ENCODE results near the gene PEX14. TPM values are rescaled to one million over a fixed set of nuclear protein-coding genes. Genes with fewer than 3 reads are reported as not detected.
"Not testable (repeated sequence)": the region's sequence is repeated elsewhere in the genome, so short reads cannot be mapped to it uniquely, and the experiment has no call there.

Gene PEX14
- total RNA-seq, 1 donor from 2014 or later = 17.8 TPM

DNA sequence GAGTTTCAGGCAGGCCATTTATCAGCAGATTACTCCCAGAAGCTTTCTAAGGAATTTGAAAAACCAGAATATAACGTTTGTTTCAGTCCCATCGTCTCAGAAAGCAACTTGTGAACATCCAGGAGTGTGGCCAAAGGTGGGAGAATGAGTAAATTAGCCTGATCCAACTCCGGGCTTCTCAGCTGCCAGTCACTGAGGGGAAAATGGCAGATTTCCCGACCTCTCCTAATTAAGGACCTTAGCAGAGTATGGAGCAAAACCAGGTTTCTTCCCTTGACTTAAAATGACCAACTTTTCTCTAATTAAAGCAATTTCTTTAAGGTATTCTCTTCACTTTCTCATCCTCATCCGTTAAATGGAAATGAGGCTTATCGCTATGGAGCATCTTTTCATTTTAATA is 23.9 kb upstream of the PEX14 start:
- H3K4me3 Mint-ChIP-seq = no peak overlapping the region
- intact Hi-C loops (cut with micrococcal nuclease) = no loop called here
- H3K4me1 Mint-ChIP-seq = no peaks in the 10 kb centered on the region
- H3K27me3 Mint-ChIP-seq = no peaks in the 10 kb centered on the region
- DNase-seq (no peak), ATAC-seq (ENCODE audit: low read depth) (no peak)
- H3K27ac Mint-ChIP-seq = no peak overlapping the region
- POLR2A ChIA-PET = no interaction called here
- no peaks in the 10 kb centered on the region for H3K9me3 Mint-ChIP-seq
- H3K36me3 Mint-ChIP-seq (ENCODE audit: low read depth) = no peaks in the 10 kb centered on the region
- TF ChIP-seq, protein P1, sequence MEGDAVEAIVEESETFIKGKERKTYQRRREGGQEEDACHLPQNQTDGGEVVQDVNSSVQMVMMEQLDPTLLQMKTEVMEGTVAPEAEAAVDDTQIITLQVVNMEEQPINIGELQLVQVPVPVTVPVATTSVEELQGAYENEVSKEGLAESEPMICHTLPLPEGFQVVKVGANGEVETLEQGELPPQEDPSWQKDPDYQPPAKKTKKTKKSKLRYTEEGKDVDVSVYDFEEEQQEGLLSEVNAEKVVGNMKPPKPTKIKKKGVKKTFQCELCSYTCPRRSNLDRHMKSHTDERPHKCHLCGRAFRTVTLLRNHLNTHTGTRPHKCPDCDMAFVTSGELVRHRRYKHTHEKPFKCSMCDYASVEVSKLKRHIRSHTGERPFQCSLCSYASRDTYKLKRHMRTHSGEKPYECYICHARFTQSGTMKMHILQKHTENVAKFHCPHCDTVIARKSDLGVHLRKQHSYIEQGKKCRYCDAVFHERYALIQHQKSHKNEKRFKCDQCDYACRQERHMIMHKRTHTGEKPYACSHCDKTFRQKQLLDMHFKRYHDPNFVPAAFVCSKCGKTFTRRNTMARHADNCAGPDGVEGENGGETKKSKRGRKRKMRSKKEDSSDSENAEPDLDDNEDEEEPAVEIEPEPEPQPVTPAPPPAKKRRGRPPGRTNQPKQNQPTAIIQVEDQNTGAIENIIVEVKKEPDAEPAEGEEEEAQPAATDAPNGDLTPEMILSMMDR (IDR thresholded peaks at IDR 0.05) = no peak
- CTCF ChIA-PET = no interaction called here

DNA sequence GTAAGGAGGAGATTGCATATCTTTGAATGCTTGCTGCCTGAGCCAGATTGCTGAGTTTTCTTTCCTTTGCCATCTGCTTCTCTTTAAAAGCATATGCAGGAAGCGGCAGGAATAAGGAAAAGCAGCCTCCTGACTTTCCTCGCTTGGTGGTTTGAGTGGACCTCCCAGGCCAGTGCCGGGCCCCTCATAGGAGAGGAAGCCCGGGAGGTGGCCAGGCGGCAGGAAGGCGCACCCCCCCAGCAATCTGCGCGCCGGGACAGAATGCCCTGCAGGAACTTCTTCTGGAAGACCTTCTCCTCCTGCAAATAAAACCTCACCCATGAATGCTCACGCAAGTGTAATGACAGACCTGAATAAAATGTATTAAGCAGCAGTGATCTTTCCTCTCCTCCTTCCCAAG is 23.5 kb upstream of the PEX14 start:
- ATAC-seq (ENCODE audit: low read depth) (no peak), DNase-seq (no peak)
- TF ChIP-seq, protein P1 (IDR thresholded peaks at IDR 0.05) = no peak
- intact Hi-C loops (cut with micrococcal nuclease) = no loop called here
- no peak overlapping the region for H3K27ac Mint-ChIP-seq
- H3K9me3 Mint-ChIP-seq = no peaks in the 10 kb centered on the region
- peaks cover 3% of the 10 kb centered on the region for H3K36me3 Mint-ChIP-seq (ENCODE audit: low read depth)
- POLR2A ChIA-PET = no interaction called here
- CTCF ChIA-PET = no interaction called here
- H3K27me3 Mint-ChIP-seq = no peaks in the 10 kb centered on the region
- H3K4me3 Mint-ChIP-seq = no peak overlapping the region
- no peaks in the 10 kb centered on the region for H3K4me1 Mint-ChIP-seq

DNA sequence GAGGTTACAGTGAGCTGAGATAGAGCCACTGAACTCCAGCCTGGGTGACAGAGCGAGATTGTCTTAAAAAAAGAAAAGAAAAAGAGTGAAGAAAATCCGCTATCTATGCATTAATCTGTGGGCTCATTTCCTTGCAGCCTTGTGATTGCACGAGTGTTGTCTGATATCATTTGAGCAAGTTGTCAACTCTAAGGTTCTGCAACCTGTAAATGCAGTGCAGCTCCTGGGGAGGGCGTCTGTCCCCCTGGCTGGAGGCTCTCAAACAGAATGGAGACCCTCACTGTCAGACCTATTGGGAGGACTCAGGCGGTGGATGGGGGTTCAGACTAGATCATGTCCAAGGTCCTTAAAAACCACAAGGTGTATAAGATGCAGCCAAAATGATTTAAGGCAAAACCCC is 18.7 kb upstream of the PEX14 start:
- no peak for DNase-seq
- H3K4me3 Mint-ChIP-seq = no peak overlapping the region
- H3K36me3 Mint-ChIP-seq (ENCODE audit: low read depth) = peaks cover 21% of the 10 kb centered on the region
- no peaks in the 10 kb centered on the region for H3K27me3 Mint-ChIP-seq
- POLR2A ChIA-PET = interaction anchor here (0.6 to 0.7 kb wide), 2 partner anchors 47 to 701 kb away, joined by 4 to 6 read pairs; no protein-coding TSS in a partner anchor
- no peaks in the 10 kb centered on the region for H3K9me3 Mint-ChIP-seq
- TF ChIP-seq, protein P1 (IDR thresholded peaks at IDR 0.05) = no peak
- intact Hi-C loops (cut with micrococcal nuclease) = no loop called here
- ATAC-seq (ENCODE audit: low read depth) = no peak
- CTCF ChIA-PET = interaction anchor here (0.7 kb wide), 1 partner anchor 51 kb away, joined by 3 read pairs; no protein-coding TSS in a partner anchor
- no peak overlapping the region for H3K27ac Mint-ChIP-seq
- no peaks in the 10 kb centered on the region for H3K4me1 Mint-ChIP-seq

DNA sequence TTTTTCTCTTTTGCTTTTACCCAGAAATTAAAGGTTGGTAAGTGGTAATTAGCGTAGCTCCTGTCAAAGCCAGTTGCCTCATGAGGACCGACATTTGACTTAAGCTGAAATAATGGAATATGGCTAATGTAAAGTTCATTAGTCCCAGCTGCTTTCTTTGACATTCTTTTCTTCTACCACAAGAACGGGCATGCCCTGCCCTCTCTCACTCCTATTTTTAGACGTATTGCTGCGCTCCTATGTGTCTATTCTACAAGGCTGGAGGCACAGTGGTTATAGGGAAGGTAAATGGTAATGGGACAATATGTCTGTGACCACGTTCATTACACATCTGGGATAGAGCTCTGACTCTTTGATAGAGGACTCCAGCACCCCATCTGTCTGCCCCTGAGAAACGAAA is 18.1 kb upstream of the PEX14 start:
- Mint-ChIP-seq H3K36me3 (ENCODE audit: low read depth) (peaks cover 27% of the 10 kb centered on the region), H3K4me3 (no peak overlapping the region), H3K27me3 (no peaks in the 10 kb centered on the region), H3K4me1 (no peaks in the 10 kb centered on the region), H3K9me3 (no peaks in the 10 kb centered on the region), H3K27ac (no peak overlapping the region)
- ATAC-seq (ENCODE audit: low read depth) = no peak
- POLR2A ChIA-PET = interaction anchor here (0.6 kb wide), 1 partner anchor 47 kb away, joined by 4 read pairs; no protein-coding TSS in a partner anchor
- no peak for DNase-seq
- TF ChIP-seq, protein P1 (IDR thresholded peaks at IDR 0.05) = no peak
- CTCF ChIA-PET = interaction anchor here (1.7 kb wide), 1 partner anchor 38 kb away, joined by 5 read pairs; no protein-coding TSS in a partner anchor
- intact Hi-C loops (cut with micrococcal nuclease) = no loop called here

DNA sequence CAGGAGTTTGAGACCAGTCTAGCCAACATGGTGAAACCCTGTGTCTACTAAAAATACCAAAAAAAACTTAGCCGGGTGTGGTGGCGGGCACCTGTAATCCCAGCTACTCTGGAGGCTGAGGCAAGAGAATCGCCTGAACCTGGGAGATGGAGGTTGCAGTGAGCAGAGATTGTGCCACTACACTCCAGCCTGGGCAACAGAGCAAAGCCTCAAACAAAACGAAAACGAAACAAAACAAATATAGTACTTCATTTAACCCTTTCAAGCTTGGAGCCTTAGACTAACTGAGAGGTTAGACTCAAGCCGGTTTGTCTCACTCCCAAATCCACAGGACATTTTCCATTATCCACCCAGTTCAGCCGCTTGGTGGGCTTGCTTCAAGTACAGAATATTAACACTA is 17.3 kb upstream of the PEX14 start:
- ATAC-seq (ENCODE audit: low read depth); H3K4me1 Mint-ChIP-seq; H3K27me3 Mint-ChIP-seq; H3K27ac Mint-ChIP-seq; DNase-seq; H3K4me3 Mint-ChIP-seq; POLR2A ChIA-PET; H3K9me3 Mint-ChIP-seq; intact Hi-C loops (cut with micrococcal nuclease): not testable (repeated sequence)
- CTCF ChIA-PET = interaction anchor here (1.7 kb wide), 1 partner anchor 38 kb away, joined by 5 read pairs; no protein-coding TSS in a partner anchor
- H3K36me3 Mint-ChIP-seq (ENCODE audit: low read depth) = peaks cover 35% of the 10 kb centered on the region

DNA sequence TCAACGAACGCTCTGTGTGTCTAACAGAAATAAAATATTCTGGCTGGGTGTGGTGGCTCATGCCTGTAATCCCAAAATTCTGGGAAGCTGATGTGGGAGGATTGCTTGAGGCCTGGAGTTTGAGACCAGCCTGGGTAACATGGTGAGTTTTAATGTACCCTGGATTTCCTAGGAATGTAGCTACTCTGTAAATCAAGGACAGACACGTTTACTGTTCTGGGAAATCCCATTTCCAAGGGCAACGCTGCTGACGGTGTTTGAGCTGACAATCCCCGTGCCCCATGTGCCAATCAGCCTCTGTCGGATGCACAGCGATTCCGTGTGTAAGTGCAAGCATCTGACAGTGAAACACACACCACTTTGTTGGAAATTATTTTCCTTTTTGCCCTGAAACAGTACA is 16.9 kb upstream of the PEX14 start:
- ChIA-PET POLR2A (no interaction called here), CTCF (interaction anchor here (1.7 kb wide), 1 partner anchor 37 kb away, joined by 5 read pairs; no protein-coding TSS in a partner anchor)
- TF ChIP-seq, protein P1 (IDR thresholded peaks at IDR 0.05) = no peak
- intact Hi-C loops (cut with micrococcal nuclease) = no loop called here
- Mint-ChIP-seq H3K4me3 (no peak overlapping the region), H3K36me3 (ENCODE audit: low read depth) (peaks cover 40% of the 10 kb centered on the region), H3K27me3 (no peaks in the 10 kb centered on the region), H3K27ac (no peak overlapping the region), H3K9me3 (no peaks in the 10 kb centered on the region), H3K4me1 (no peaks in the 10 kb centered on the region)
- DNase-seq (no peak), ATAC-seq (ENCODE audit: low read depth) (no peak)
